ENCODE data around the gene ATG3.

DNA sequence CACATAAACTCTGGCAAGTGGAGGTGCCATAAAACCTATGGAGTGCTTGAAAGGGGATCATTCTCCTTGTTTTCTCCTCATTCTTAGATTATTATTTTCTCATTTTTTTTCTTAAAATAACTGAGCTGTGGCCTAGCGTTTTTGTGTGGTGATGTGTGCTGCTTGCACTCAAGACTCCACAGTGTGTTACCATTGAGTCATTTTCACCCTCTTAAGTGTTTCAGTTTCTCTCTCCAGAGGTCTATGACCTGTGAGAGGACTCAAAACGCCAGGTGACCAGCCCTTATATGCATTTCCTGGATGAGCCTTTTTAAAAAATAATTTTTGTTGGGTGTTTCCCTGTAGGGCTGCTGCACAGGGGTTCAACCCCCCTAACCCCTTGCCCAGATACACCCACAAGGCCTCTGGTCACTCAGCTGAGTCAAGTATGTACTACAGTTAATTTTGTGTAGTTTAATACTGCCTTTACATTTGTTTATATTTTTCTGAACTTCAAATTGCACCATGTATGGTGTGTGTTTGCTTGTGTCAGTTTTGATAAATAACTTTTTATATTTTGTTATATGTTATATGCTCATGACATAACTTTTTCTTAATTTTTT, 47.1 kb downstream of the ATG3 start:
- TF ChIP-seq YY1 (IDR thresholded peaks at IDR 0.05; ENCODE audit: insufficient read depth, insufficient read length) = no peak
- TF ChIP-seq ZNF274 (IDR thresholded peaks at IDR 0.05; ENCODE audit: low read depth, low read length) = no peak
